ENCODE data around the gene ADAMTS1.

The ADAMTS1 gene

DNA sequence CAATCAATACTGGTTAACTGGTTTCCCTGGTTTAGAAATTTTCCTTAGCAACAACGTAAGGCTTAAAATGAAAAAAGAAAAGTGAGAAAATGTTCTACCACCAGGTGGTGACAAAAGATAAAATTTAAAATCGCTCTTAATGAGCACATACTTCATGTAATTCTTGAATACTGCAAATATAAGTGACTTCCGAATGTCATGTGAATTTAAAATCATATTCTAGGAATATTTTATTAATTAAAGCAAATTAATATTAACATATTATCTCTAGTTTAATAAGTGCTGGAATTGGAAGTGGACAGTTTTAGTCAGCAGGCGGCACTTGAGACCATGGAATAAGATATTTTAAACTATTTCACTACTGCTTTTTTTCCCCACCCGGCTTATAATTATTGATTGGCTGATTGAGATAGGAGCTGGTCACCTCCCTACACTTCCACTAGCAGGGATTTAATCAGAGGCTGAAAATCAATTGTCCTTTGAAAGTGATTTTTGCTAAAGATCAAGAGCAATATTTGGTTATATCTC lies 5.0 kb upstream of the ADAMTS1 start:
- DNase-seq = no peak
- Mint-ChIP-seq H3K9me3 (no peaks in the 10 kb centered on the region), H3K4me1 (peaks cover 23% of the 10 kb centered on the region)

GRCh38 chr21:26849428-26850115 lies 4.4 kb upstream of the ADAMTS1 start:
- DNase-seq (no peak), ATAC-seq (no peak)
- H3K9me3 Mint-ChIP-seq = no peaks in the 10 kb centered on the region
- H3K4me1 Mint-ChIP-seq = peaks cover 29% of the 10 kb centered on the region
- H3K27me3 Mint-ChIP-seq = peaks cover 54% of the 10 kb centered on the region
- no peak overlapping the region for H3K4me3 Mint-ChIP-seq
- no peak overlapping the region for H3K27ac Mint-ChIP-seq

More for the DNA sequence above, 5.0 kb upstream of the ADAMTS1 start:
- no peak overlapping the region for H3K4me3 Mint-ChIP-seq
- peaks cover 48% of the 10 kb centered on the region for H3K27me3 Mint-ChIP-seq
- H3K27ac Mint-ChIP-seq = no peak overlapping the region
- ATAC-seq = no peak

GRCh38 chr21:26847921-26848320 lies 2.7 kb upstream of the ADAMTS1 start:
- Mint-ChIP-seq H3K9me3 (no peaks in the 10 kb centered on the region), H3K4me1 (peaks cover 45% of the 10 kb centered on the region), H3K27me3 (peaks cover 70% of the 10 kb centered on the region), H3K4me3 (no peak overlapping the region), H3K27ac (no peak overlapping the region)
- DNase-seq (no peak), ATAC-seq (no peak)

DNA sequence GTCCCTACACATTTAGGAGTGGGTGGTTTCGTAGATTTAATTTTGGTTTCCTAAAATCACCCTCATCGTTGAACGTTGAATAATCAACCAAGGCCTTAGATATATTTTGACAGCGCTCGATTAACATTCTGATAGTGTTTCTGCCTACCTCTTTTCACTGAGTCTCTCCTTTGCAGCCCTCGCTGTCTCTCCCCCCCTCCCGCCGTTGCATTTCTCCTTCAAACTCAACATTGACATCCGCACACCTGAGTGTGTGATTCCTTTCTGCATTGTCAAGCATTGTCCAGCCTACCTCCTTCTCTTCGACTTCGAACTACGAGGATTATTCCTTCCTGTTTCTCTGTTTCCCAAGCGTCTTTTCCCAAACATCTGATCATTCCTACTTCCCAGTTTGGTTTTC lies 1.8 kb upstream of the ADAMTS1 start:
- Mint-ChIP-seq H3K27ac (no peak overlapping the region), H3K27me3 (peaks cover 80% of the 10 kb centered on the region), H3K9me3 (no peaks in the 10 kb centered on the region), H3K4me3 (peak overlapping the region in 1 of 2 donors; percentile 78), H3K4me1 (peaks cover 46% of the 10 kb centered on the region)
- ATAC-seq = no peak
- no peak for DNase-seq

- Mint-ChIP-seq H3K9me3 (no peaks in the 10 kb centered on the region), H3K4me1 (peaks cover 46% of the 10 kb centered on the region), H3K27ac (no peak overlapping the region), H3K4me3 (peak overlapping the region; percentile 62 to 78), H3K27me3 (peaks cover 80% of the 10 kb centered on the region)
- peak in 1 of 2 donors; percentile 7 for DNase-seq
- ATAC-seq = peak; percentile 27
Measured at GRCh38 chr21:26846036-26846931, 1.1 kb upstream of the ADAMTS1 start.

- H3K27me3 Mint-ChIP-seq = peaks cover 80% of the 10 kb centered on the region
- H3K27ac Mint-ChIP-seq = no peak overlapping the region
- H3K9me3 Mint-ChIP-seq = no peaks in the 10 kb centered on the region
- H3K4me3 Mint-ChIP-seq = peak overlapping the region; percentile 62 to 78
- ATAC-seq (no peak), DNase-seq (no peak)
- H3K4me1 Mint-ChIP-seq = peaks cover 46% of the 10 kb centered on the region
Measured at GRCh38 chr21:26845759-26846035, 488 bp upstream of the ADAMTS1 start.

DNA sequence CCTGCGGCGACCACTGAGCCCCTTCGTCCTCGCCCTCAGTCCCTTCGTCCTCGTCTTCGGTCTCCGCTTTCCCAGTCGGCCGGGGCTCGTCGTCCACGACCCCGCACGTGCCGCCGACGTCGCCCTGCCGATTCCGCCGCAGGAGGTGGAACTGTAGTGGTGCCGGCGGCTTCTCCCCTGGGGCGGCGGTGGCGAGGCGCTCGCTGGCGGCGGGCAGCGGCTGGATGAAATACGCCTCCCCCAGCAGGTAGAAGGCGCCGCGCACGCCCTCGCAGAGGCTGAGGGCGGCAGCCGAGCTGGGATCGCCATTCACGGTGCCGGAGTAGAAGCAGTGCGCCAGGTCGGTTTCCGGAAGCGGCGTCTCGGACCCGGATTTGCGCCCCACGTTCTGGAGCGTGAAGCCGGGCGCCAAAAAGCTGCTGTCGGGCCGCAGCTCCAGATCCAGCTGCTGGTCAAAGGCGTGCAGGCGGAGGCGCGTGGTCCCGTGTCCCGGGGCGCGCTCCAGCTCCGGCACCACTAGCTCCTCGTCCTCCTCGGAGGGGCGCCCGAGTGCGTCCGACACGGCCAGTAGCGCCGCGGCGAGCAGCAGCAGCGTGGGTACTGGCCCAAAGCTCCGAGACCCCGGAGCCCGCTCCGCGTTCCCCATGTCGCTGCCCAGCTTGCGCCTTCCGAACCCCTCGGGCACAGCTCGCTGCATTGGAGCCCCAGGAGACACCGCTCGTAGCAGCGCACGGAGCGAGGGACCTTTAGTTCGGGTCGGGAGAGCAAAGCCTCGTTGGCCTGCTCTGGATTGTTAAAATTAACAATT lies 747 bp downstream of the ADAMTS1 start:
- ATAC-seq (peak; percentile 34), DNase-seq (peak in 1 of 2 donors; percentile 13)
- H3K4me1 Mint-ChIP-seq = peaks cover 57% of the 10 kb centered on the region
- no peak overlapping the region for H3K27ac Mint-ChIP-seq
- peaks cover 92% of the 10 kb centered on the region for H3K27me3 Mint-ChIP-seq
- no peaks in the 10 kb centered on the region for H3K9me3 Mint-ChIP-seq
- peak overlapping the region; percentile 62 to 78 for H3K4me3 Mint-ChIP-seq

DNA sequence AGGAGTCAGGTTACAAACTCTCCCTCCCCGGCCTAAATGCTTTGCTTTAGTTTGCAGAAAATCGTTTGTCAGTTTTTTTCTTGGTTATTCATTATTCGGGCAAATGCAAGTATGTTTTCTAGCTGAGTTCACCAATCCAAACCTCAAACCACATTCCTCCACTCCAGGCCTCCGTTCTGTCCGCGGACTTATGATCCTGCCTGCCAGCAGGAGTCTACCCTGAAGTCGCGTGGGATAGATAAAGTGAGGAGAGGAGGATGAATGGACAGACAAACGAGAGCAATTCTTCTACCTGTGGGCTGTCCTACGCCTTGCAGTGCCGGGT lies 1.3 kb downstream of the ADAMTS1 start:
- peak; percentile 7 for ATAC-seq
- no peak overlapping the region for H3K27ac Mint-ChIP-seq
- DNase-seq = peak in 1 of 2 donors; percentile 5
- H3K27me3 Mint-ChIP-seq = peaks cover 95% of the 10 kb centered on the region
- peak overlapping the region; percentile 62 to 78 for H3K4me3 Mint-ChIP-seq
- no peaks in the 10 kb centered on the region for H3K9me3 Mint-ChIP-seq
- H3K4me1 Mint-ChIP-seq = peaks cover 57% of the 10 kb centered on the region

DNA sequence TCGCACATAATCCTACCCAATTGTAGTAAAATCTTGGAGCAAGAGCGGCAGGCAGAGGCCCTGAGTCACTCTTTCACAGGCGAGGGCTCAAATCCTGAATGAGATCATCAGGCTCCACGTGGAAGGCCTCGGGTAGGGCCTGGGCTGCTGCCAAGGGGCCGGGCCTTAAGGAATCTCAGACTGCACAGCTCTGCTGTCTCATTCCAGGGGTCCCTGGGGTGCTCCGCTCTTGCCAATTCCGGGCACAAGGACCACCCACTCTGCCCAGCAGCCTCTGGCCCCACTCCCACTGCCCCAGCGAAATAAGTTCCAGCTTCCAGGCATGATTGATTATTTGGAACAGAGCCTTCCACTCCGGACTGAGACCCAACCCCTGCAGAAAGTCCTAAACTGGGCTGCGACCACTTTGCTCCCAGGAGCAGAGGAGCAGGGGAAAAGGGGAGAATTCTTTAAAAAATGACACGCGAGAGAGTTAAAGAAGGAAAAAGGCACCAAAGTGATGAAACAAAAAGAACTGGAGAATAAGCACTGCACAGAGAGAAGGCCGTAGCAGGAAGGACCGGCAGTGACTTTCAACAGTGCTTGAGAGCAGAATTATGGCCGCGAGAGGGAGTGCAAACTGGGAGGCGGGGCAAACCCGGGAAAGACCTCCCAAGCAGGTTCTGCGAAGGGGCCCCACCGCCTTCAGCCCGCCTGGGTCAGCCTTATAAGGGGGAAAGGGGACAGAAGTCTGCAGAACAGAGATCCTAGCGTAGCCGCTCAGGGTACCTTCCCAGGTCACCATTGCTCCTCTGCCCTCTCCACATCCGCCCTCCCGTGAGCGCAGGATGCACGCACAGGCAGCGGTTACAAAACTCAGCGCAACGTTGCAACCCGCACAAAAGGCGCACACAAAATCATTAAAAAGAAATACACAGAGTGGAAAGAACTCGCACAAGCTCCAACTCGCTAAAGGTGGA lies 2.0 kb downstream of the ADAMTS1 start:
- Mint-ChIP-seq H3K4me1 (peaks cover 57% of the 10 kb centered on the region), H3K4me3 (peak overlapping the region; percentile 62 to 78), H3K9me3 (no peaks in the 10 kb centered on the region), H3K27ac (no peak overlapping the region), H3K27me3 (peaks cover 95% of the 10 kb centered on the region)
- DNase-seq (peak; percentile 17 to 28), ATAC-seq (peak; percentile 74)

DNA sequence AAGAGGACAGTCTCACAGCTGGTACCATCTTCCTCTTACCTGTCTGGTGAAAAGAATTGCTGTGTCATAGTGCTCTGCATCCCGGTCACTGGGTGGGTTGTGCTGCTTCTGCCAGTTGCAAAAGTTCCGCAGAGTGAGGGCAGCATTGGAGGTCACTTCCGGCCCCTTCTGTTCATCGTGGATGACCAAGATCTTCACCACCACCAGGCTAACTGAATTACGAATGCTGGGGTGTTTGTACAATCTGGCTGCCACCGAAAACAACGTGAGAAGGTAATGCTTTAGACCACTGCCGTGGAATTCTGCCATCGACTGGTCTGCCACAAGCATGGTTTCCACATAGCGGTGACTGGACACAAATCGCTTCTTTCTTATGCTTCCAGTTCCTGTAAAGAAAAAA lies 2.9 kb downstream of the ADAMTS1 start:
- DNase-seq = no peak
- Mint-ChIP-seq H3K9me3 (no peaks in the 10 kb centered on the region), H3K27ac (no peak overlapping the region), H3K4me1 (peaks cover 55% of the 10 kb centered on the region), H3K27me3 (peaks cover 96% of the 10 kb centered on the region), H3K4me3 (no peak overlapping the region)
- no peak for ATAC-seq

GRCh38 chr21:26840912-26841311 lies 4.3 kb downstream of the ADAMTS1 start:
- peaks cover 42% of the 10 kb centered on the region for H3K4me1 Mint-ChIP-seq
- H3K9me3 Mint-ChIP-seq = no peaks in the 10 kb centered on the region
- ATAC-seq (no peak), DNase-seq (no peak)
- H3K4me3 Mint-ChIP-seq = no peak overlapping the region
- H3K27me3 Mint-ChIP-seq = peaks cover 83% of the 10 kb centered on the region
- H3K27ac Mint-ChIP-seq = no peak overlapping the region

- DNase-seq (no peak), ATAC-seq (no peak)
- Mint-ChIP-seq H3K27me3 (peaks cover 76% of the 10 kb centered on the region), H3K4me3 (no peak overlapping the region), H3K4me1 (peaks cover 34% of the 10 kb centered on the region), H3K27ac (peak overlapping the region in 1 of 2 donors; percentile 31), H3K9me3 (no peaks in the 10 kb centered on the region)
Measured at GRCh38 chr21:26840201-26840600, 5.0 kb downstream of the ADAMTS1 start.

DNA sequence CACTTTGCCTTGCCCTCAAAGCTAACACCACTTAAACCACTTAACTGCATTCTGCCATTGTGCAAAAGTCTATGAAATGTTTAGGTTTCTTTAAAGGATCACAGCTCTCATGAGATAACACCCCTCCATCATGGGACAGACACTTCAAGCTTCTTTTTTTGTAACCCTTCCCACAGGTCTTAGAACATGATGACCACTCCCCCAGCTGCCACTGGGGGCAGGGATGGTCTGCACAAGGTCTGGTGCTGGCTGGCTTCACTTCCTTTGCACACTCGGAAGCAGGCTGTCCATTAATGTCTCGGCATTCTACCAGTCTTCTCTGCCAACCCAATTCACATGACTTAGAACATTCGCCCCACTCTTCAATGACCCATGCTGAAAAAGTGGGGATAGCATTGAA lies 7.7 kb downstream of the ADAMTS1 start:
- DNase-seq (no peak), ATAC-seq (no peak)
- no peak overlapping the region for H3K27ac Mint-ChIP-seq
- H3K27me3 Mint-ChIP-seq = peaks cover 49% of the 10 kb centered on the region
- no peaks in the 10 kb centered on the region for H3K9me3 Mint-ChIP-seq
- peaks cover 13% of the 10 kb centered on the region for H3K4me1 Mint-ChIP-seq
- no peak overlapping the region for H3K4me3 Mint-ChIP-seq

DNA sequence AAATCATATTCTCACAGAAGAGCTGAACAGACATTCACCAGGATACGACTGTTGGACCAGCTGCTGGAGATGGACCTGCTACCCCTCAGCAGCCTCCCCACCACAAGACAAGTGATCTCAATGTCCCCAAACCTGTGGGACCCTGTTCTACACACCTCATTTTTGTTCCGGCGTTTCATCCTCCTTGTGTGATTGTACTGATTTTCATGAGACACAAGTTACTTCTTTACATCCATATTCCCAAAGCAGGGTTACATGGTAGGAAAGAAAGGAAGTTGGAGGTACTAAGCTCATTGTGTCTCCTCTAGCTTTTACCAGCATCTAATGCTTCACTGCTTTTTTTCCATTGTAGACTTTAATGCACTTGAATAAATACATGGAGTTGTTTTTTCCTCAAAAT lies 8.7 kb downstream of the ADAMTS1 start:
- Mint-ChIP-seq H3K4me1 (peaks cover 15% of the 10 kb centered on the region), H3K4me3 (no peak overlapping the region), H3K27me3 (peaks cover 39% of the 10 kb centered on the region), H3K9me3 (no peaks in the 10 kb centered on the region), H3K27ac (no peak overlapping the region)
- ATAC-seq (no peak), DNase-seq (no peak)
